WTC11 (cell line): ENCODE data around the gene ONECUT2. TPM values are rescaled to one million over a fixed set of nuclear protein-coding genes. Genes with fewer than 3 reads are reported as not detected.

Experiments
- ATAC-seq: fragments of 200-7000 bp; cut with Tn5 transposase; 2 replicates; pipeline ENCODE4 v1.10.0; 2021; ENCODE audit warnings: mild to moderate bottlenecking, moderate library complexity
- CTCF ChIA-PET: fragments of 300-600 bp; sonication (Branson Sonifier 250); formaldehyde crosslinking; loops from one replicate; lab custom pipeline; 2021; ENCODE audit warnings: antibody characterized with exemption; lab: Charles Lee
- POLR2A ChIA-PET: fragments of 350-600 bp; sonication (Branson Sonifier 250); formaldehyde crosslinking; loops from one replicate; lab custom pipeline; 2021; ENCODE audit warnings: antibody characterized with exemption; lab: Charles Lee
- DNase-seq: peaks from one replicate; pipeline ENCODE4 v3.0.0; 2021; ENCODE audit warnings: low spot score
- H3K27ac Mint-ChIP-seq: 2 replicates; pipeline ENCODE4 v1.8.0; 2021; ENCODE audit warnings: mixed read lengths
- H3K27me3 Mint-ChIP-seq: 2 replicates; pipeline ENCODE4 v1.8.0; 2021; ENCODE audit warnings: low read depth, mild to moderate bottlenecking, moderate library complexity, mixed read lengths
- H3K36me3 Mint-ChIP-seq: 2 replicates; pipeline ENCODE4 v1.8.0; 2021; ENCODE audit warnings: mixed read lengths
- H3K4me1 Mint-ChIP-seq: 2 replicates; pipeline ENCODE4 v1.8.0; 2022; ENCODE audit warnings: mixed read lengths
- H3K4me3 Mint-ChIP-seq: 2 replicates; pipeline ENCODE4 v1.8.0; 2021; ENCODE audit warnings: mild to moderate bottlenecking, moderate library complexity, mixed read lengths
- H3K9me3 Mint-ChIP-seq: 2 replicates; pipeline ENCODE4 v1.8.0; 2021; ENCODE audit warnings: mixed read lengths
- ATF3 ChIP-seq: sonication (generic); formaldehyde crosslinking; conservative IDR thresholded peaks from 2 replicates; pipeline ENCODE4 v1.8.1; 2022; ENCODE audit warnings: mild to moderate bottlenecking, missing genetic modification reagents
- CTCF ChIP-seq: fragments of 200-600 bp; IDR thresholded peaks from 2 replicates; pipeline ENCODE4 v1.8.0; 2022; ENCODE audit warnings: antibody characterized with exemption
- E2F5 ChIP-seq: sonication (generic); formaldehyde crosslinking; IDR thresholded peaks from 2 replicates; pipeline ENCODE4 v1.8.1; 2022; ENCODE audit warnings: mild to moderate bottlenecking, moderate library complexity, missing genetic modification reagents
- FOXP1 ChIP-seq: sonication (generic); formaldehyde crosslinking; IDR thresholded peaks from 2 replicates; pipeline ENCODE4 v1.8.0; 2022; ENCODE audit warnings: missing genetic modification reagents, mild to moderate bottlenecking, moderate library complexity, borderline replicate concordance
- IRF2 ChIP-seq: sonication (generic); formaldehyde crosslinking; IDR thresholded peaks from 2 replicates; pipeline ENCODE4 v1.8.0; 2022; ENCODE audit warnings: low read depth, missing genetic modification reagents, borderline replicate concordance
- JAZF1 ChIP-seq: fragments of 250-450 bp; sonication (Bioruptor Pico); IDR thresholded peaks from 2 replicates; pipeline ENCODE4 v1.9.0; 2021; ENCODE audit warnings: moderate library complexity, mild to moderate bottlenecking, inconsistent platforms
- MYBL2 ChIP-seq: sonication (generic); formaldehyde crosslinking; IDR thresholded peaks from 2 replicates; pipeline ENCODE4 v1.8.1; 2023; ENCODE audit warnings: mild to moderate bottlenecking, moderate library complexity, missing genetic modification reagents
- NR3C1 ChIP-seq: sonication (generic); formaldehyde crosslinking; conservative IDR thresholded peaks from 2 replicates; pipeline ENCODE4 v1.8.1; 2023; ENCODE audit warnings: low read depth, mild to moderate bottlenecking, missing genetic modification reagents
- PRDM15 ChIP-seq: sonication (generic); formaldehyde crosslinking; IDR thresholded peaks from 2 replicates; pipeline ENCODE4 v1.8.0; 2022; ENCODE audit warnings: missing genetic modification reagents
- PRRX2 ChIP-seq: fragments of 250-450 bp; sonication (Bioruptor Pico); IDR thresholded peaks from 2 replicates; pipeline ENCODE4 v1.8.0; 2021; ENCODE audit warnings: mild to moderate bottlenecking
- RELA ChIP-seq: sonication (generic); formaldehyde crosslinking; IDR thresholded peaks from 2 replicates; pipeline ENCODE4 v1.8.1; 2022; ENCODE audit warnings: missing genetic modification reagents, mild to moderate bottlenecking, borderline replicate concordance
- RORB ChIP-seq: fragments of 250-450 bp; sonication (Bioruptor Pico); IDR thresholded peaks from 2 replicates; pipeline ENCODE4 v1.9.0; 2021; ENCODE audit warnings: mild to moderate bottlenecking
- ZNF121 ChIP-seq: sonication (generic); formaldehyde crosslinking; IDR thresholded peaks from 2 replicates; pipeline ENCODE4 v1.8.0; 2023; ENCODE audit warnings: missing genetic modification reagents
- ZNF425 ChIP-seq: fragments of 250-450 bp; sonication (Bioruptor Pico); conservative IDR thresholded peaks from 2 replicates; pipeline ENCODE4 v1.9.0; 2021; ENCODE audit warnings: mild to moderate bottlenecking
- total RNA-seq: library from RNA; stranded (reverse); gene quantifications from 3 replicates; pipeline ENCODE4 v1.2.3, GENCODE V29; 2021
- TF ChIP-seq, protein P1 (sequence below): sonication (generic); formaldehyde crosslinking; IDR thresholded peaks from 2 replicates; pipeline ENCODE4 v1.8.1; 2022; ENCODE audit warnings: missing genetic modification reagents, borderline replicate concordance
- TF ChIP-seq, protein P2 (sequence below): sonication (generic); formaldehyde crosslinking; IDR thresholded peaks from 2 replicates; pipeline ENCODE4 v1.8.0; 2023; ENCODE audit warnings: missing genetic modification reagents
- TF ChIP-seq, protein P3 (sequence below): fragments of 250-450 bp; sonication (Bioruptor Pico); IDR thresholded peaks from 2 replicates; pipeline ENCODE4 v1.9.0; 2021; ENCODE audit warnings: mild to moderate bottlenecking

Gene ONECUT2
- total RNA-seq, 1 experiment from 2014 or later: 0.87 TPM

DNA sequence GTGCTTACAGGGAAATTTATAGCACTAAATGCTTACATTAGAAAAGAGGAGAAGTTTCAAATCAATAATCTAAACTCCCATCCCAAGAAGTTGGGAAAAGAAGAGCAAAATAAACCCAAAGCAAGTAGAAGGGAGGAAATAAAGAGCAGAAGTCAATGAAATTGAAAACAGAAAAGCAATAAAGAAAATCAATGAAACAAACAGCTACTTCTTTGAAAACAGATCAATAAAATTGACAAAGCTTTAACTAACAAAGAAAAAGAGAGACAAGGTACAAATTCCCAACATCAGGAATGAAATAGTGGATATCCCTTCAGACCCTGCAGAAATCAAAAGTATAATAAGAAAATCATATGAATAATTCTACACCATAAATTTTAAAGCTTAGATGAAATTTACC lies 25.5 kb upstream of the ONECUT2 start:
- CTCF ChIA-PET: no interaction called here
- DNase-seq: no peak
- no peaks in the 10 kb centered on the region for H3K4me1 Mint-ChIP-seq
- POLR2A ChIA-PET: no interaction called here
- TF ChIP-seq JAZF1 (no peak), E2F5 (CRISPR knock-in tag) (no peak)
- TF ChIP-seq, all 79 proteins: peak for 0
- Mint-ChIP-seq H3K9me3 (peaks cover 4% of the 10 kb centered on the region; the same call in 1 of the 2 replicates), H3K36me3 (no peaks in the 10 kb centered on the region), H3K4me3 (no peak overlapping the region), H3K27ac (no peak overlapping the region), H3K27me3 (no peaks in the 10 kb centered on the region; the same call in none of the 2 replicates)
- ATAC-seq: no peak

DNA sequence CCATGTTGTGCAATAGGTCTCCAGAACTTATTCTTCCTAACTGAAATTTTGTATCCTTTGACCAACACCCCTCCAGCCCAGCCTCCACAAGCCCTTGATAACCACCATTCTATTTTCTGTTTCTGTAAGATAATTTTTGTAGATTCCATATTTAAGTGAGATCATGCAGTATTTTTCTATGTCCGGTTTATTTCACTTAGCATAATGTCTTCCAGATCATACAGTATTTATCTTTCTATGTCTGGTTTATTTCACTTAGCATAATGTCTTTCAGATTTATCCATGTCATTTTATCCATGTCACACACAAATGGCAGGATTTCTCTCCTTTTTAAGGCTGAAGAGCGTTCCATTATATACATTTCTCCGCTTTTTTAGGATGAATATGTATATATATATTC lies 24.4 kb upstream of the ONECUT2 start:
- Mint-ChIP-seq H3K27me3 (no peaks in the 10 kb centered on the region; the same call in none of the 2 replicates), H3K9me3 (peaks cover 4% of the 10 kb centered on the region; the same call in 1 of the 2 replicates), H3K4me1 (no peaks in the 10 kb centered on the region), H3K36me3 (no peaks in the 10 kb centered on the region), H3K4me3 (no peak overlapping the region), H3K27ac (no peak overlapping the region)
- no peak for DNase-seq
- CTCF ChIA-PET: no interaction called here
- ATAC-seq: no peak
- POLR2A ChIA-PET: no interaction called here
- TF ChIP-seq IRF2 (CRISPR knock-in tag) (no peak), RELA (CRISPR knock-in tag) (no peak), MYBL2 (CRISPR knock-in tag) (no peak), CTCF (no peak), JAZF1 (no peak), PRDM15 (CRISPR knock-in tag) (no peak)

- ATAC-seq: no peak
- TF ChIP-seq, protein P1, sequence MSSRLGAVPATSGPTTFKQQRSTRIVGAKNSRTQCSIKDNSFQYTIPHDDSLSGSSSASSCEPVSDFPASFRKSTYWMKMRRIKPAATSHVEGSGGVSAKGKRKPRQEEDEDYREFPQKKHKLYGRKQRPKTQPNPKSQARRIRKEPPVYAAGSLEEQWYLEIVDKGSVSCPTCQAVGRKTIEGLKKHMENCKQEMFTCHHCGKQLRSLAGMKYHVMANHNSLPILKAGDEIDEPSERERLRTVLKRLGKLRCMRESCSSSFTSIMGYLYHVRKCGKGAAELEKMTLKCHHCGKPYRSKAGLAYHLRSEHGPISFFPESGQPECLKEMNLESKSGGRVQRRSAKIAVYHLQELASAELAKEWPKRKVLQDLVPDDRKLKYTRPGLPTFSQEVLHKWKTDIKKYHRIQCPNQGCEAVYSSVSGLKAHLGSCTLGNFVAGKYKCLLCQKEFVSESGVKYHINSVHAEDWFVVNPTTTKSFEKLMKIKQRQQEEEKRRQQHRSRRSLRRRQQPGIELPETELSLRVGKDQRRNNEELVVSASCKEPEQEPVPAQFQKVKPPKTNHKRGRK (CRISPR knock-in tag): no peak
- TF ChIP-seq, protein P2, sequence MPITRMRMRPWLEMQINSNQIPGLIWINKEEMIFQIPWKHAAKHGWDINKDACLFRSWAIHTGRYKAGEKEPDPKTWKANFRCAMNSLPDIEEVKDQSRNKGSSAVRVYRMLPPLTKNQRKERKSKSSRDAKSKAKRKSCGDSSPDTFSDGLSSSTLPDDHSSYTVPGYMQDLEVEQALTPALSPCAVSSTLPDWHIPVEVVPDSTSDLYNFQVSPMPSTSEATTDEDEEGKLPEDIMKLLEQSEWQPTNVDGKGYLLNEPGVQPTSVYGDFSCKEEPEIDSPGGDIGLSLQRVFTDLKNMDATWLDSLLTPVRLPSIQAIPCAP (CRISPR knock-in tag): no peak
- TF ChIP-seq ATF3 (CRISPR knock-in tag): no peak
- TF ChIP-seq RELA (CRISPR knock-in tag): no peak
- TF ChIP-seq ZNF121: no peak
- TF ChIP-seq NR3C1 (CRISPR knock-in tag): no peak
- no peak for TF ChIP-seq FOXP1 (CRISPR knock-in tag)
- TF ChIP-seq, protein P3, sequence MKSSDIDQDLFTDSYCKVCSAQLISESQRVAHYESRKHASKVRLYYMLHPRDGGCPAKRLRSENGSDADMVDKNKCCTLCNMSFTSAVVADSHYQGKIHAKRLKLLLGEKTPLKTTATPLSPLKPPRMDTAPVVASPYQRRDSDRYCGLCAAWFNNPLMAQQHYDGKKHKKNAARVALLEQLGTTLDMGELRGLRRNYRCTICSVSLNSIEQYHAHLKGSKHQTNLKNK (CRISPR knock-in tag): no peak
- TF ChIP-seq RORB (CRISPR knock-in tag): no peak
- no peak for TF ChIP-seq PRRX2 (CRISPR knock-in tag)
- TF ChIP-seq ZNF425 (CRISPR knock-in tag): no peak
- ChIA-PET POLR2A (no interaction called here), CTCF (no interaction called here)
- Mint-ChIP-seq H3K36me3 (no peaks in the 10 kb centered on the region), H3K27ac (no peak overlapping the region), H3K4me1 (no peaks in the 10 kb centered on the region), H3K27me3 (no peaks in the 10 kb centered on the region; the same call in 1 of the 2 replicates), H3K9me3 (no peaks in the 10 kb centered on the region), H3K4me3 (no peak overlapping the region)
- no peak for DNase-seq
Measured at GRCh38 chr18:57416542-57416941, 18.6 kb upstream of the ONECUT2 start.
